GOT3 (cell line): ENCODE measurements around the gene CNTLN.
"Not testable (repeated sequence)": the region's sequence is repeated elsewhere in the genome, so short reads cannot be mapped to it uniquely, and the experiment has no call there.

Experiments used
- DNase-seq: peaks from one replicate; lab custom pipeline; 2025; ENCODE audit warnings: mixed read lengths; lab: John Stamatoyannopoulos, UW

Gene CNTLN

DNA sequence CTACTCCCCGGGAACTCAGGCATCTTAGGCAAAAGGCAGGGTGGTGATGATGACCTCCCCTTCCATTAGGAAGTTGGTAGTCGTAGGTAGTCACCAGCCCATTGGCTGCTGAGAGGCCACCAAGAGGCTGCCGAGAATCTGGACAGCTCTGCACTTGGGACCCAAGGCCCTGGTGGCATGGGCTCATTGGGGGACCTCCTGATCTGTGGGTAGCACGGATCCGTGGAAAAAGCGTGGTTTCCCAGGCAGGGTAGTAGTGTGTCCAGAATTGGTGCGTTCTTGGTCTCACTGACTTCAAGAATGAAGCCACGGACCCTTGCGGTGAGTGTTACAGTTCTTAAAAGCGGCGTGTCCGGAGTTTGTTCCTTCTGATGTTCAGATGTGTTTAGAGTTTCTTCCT is 158.8 kb downstream of the CNTLN start:
- DNase-seq = no peak

DNA sequence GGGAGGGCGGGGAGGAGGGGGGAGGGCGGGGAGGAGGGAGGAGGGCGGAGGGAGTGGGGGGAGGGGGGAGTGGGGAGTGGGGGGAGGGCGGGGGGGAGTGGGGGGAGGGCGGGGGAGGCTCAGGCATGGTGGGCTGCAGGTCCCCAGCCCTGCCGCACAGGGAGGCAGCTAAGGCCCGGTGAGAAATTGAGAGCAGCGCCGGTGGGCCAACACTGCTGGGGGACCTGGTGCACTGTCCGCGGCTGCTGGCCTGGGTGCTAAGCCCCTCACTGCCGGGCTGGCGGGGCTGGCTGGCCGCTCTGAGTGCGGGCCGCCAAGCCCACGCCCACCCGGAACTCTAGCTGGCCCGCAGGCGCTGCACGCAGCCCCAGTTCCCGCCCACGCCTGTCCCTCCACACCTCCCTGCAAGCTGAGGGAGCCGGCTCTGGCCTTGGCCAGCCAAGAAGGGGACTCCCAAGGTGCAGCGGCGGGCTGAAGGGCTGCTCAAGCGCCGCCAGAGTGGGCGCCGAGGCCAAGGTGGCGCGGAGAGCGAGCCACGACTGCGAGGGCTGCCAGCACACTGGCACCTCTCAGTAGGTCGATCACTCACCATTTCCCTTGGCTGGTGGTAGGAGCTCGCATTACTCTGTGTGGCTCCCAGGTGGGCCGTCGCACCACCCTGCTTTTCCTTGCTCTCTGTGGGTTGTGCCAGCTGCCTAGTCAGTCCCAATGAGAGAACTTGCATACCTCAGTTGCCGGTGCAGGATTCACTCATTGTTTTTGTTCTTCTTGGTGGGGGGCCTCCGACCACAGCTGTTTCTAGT is 160.2 kb downstream of the CNTLN start:
- DNase-seq = no peak

DNA sequence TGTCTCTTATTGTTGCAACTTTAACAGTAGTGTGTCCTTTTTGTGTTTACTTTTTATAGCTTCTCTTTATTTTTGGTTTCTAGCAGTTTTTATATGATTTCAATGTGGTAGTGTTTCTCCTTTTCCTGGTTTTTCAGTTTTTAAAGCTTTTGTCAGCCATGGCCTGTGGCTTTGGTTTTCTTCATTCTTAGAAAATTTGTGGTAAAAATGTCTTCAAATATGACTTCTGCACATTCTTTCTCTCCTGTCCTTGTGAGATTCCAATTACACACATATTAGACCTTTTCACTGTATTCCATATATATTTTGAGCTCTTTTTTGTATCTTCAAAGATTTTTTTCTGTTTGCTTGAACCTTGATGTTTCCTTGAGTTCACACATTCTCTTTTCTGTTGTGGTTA is 180.5 kb downstream of the CNTLN start:
- no peak for DNase-seq

DNA sequence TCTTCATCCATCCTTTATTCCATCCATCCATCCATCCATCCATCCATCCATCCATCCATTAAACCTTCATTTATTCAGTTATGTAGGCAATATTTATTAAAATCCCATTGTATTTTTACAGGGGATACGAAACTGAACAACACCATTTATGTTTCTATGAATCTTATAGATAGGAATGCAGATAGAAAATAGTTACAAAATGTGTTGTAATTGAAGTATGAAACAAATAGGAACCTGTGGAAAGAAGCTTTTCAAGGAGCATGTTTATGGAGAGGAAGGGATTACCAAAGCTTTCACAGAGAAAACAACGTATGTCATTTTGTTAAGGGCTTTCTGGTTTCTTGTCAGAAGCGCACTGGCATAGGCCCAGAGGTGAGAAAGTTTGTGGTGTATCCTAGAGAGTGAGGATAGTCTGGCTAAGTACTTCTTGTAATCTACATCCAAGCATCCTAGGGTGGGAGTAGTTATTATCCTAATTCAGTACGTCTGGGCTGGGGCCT is 184.0 kb downstream of the CNTLN start:
- no peak for DNase-seq

DNA sequence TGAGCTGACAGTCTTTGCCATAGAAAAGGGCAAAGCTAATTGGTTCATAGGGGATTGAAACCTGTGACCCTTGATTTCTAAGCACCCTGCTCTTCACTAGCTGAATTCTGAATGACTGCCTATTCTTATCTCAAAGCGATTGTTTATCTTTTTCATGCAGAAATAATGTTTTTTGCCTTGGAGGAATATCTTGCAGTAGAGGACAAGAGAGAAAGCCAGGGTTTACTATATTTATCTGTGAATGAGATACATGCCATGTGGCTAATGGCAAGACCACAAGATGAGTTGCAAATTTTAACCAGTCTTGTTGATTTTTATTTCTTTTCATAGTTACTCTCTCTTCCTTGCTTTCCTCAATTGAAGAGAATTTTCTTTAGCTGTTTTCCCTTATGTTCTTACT is 185.0 kb downstream of the CNTLN start:
- DNase-seq = no peak

DNA sequence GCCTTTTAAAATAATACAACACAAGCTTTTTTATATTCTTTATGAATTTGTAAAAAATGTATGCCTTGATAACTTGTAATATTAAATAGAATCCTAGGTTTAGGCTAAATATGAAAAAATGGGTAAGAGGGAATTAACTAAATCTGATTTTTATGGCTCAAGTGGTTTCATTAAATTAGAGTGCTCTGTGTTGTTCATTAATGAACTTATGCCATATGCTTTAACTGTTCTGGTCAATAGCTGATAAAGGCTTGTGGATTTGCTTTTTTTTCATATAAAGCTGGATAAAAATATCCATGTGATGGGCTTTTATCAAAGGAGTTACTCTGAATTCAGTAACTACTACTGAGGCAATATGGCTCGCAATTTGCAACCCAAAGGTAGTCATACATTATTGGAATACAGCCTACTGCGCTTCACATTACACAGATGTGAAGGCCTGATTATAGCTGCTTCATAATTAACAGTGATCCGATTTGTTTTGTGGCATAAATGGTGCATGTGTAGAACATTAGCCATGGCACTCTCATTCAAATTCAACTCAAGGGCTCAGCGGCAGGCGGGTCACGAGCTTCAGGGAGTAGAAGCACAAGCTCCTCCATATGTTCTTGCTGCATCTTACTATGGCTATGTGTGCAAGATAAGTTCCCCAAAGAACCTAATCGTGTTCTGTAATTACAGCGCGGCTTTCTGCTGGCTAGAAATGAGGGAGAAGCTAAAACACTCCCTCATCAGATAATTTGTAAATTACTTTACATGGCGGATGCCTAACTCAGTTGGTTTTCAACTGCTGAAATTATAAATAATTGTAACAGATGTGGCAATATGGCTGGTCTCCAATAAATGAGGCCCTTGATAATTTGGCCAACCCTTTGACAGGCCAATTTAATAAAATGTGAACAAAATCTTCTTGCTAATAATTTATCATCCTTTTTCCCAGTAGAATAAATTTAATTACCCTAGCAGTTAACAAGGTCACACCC is 188.3 kb downstream of the CNTLN start:
- no peak for DNase-seq

DNA sequence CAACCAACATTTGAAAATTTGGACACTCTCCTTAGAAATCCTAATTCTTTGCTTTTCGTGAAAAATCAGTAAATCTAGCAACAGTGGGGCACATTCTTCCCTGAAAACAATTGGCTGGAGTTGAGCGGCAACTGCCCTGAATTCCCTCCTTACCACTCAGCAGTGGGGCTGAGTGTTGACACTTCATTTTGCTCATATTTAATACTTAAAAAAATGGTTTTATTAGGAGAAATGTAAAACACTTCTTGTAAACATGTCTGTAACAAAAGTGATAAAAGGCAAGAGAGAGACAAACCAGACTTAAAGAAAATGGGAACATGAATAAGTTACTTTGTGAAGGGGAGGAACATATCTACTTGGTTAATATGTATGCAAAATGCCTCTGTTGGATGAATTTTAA is 193.5 kb downstream of the CNTLN start:
- no peak for DNase-seq

DNA sequence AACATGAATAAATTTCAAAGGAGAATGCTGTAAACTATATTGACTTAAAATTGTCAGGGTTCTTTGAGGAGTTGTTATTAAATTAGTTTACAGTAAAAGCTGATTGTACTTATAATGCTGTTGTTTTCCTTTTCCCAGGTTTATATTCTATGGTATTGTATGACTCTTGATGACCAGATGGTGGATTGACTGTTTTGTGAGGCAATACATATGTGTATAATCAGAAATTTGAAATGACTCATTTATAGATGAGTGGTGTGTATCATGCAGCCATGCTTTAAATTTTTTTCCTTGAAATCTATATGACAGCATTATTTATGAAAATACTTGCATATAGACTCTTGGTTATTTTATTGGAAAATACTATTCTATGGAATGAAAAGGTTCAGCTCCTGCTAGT is 195.3 kb downstream of the CNTLN start:
- no peak for DNase-seq

DNA sequence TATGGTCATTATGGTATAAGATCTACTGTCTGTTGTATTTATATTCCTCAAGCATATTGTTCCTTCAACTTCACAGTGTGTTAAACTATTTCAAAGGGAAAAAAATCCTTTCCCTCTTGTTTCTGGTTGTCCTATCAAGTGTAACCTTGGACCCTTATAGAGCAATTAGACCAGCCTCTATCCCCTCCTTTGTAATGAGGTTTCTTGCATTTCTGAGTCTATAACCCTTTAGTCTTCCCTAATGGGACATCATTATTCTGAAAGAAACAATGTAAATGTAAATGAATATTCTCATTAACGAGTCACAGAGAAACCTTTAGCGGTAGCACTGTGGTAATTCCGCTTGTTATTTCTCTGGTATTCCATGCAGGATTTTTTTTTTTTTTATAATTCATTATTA is 197.3 kb downstream of the CNTLN start:
- DNase-seq = no peak

DNA sequence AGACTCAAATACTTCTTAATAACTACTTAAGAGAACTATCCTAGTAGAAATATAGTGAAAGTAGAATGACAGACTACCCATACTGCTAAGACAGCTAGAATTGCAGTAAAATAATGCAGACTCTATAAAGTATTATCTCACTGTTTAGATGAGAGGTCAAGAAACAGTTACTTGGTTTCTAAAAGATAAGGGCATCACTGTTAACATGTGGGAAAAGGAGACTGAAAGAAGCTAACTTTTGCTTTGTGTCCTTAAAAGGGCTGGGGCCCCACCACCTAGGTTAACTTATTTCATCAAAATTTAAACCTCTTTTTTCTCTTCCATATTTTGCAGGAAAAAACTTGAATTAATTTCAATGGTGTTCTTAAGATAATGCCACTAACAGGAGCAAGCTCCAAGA is 204.3 kb downstream of the CNTLN start:
- DNase-seq = no peak

DNA sequence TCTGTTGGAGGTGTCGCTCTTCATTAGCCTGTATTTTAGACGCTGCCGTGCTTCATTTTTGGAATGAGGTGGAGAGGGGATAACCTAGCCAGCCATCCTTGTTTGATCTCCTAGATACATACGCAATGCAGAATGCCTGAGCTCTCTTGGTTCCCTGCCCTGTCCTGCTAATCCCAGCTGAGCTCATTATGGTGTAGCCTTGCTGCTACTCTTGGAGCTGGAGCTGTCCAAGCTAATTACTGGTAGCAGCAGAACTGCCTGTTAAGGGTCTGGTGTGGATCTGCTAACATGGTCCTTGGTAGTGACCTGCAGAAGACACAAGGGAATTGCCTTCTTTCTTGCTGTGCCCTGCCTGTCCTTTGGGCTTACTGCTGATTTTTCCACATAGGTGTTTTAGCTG is 207.9 kb downstream of the CNTLN start:
- no peak for DNase-seq

DNA sequence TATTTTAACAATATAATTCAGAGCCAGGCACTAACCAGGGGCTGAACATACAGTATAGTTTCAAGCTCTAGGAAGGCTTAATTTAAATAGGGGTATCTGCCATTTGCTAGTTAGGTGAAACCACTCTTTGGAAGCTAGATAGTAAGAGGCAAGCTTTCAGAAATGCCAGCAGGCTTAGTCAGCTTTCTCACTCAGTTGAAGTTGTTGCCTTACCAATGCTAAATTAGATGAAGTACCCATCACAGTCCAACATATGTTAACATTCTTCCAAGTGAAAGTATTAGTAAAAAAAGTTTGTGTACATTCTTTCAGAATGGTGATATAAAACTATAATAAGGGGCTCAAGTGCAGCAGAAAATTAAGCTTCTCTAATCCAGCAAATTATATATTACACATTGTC is 215.0 kb downstream of the CNTLN start:
- no peak for DNase-seq

DNA sequence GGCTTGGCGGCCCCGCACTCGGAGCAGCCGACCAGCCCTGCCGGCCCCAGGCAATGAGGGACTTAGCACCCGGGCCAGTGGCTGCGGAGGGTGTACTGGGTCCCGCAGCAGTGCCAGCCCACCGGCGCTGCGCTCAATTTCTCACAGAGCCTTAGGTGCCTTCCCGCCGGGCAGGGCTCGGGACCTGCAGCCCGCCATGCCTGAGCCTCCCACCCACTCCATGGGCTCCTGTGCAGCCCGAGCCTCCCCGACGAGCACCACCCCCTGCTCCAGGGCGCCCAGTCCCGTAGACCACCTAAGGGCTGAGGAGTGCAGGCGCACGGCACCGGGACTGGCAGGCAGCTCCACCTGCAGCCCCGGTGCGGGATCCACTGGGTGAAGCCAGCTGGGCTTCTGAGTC is 219.2 kb downstream of the CNTLN start:
- not testable (repeated sequence) for DNase-seq

DNA sequence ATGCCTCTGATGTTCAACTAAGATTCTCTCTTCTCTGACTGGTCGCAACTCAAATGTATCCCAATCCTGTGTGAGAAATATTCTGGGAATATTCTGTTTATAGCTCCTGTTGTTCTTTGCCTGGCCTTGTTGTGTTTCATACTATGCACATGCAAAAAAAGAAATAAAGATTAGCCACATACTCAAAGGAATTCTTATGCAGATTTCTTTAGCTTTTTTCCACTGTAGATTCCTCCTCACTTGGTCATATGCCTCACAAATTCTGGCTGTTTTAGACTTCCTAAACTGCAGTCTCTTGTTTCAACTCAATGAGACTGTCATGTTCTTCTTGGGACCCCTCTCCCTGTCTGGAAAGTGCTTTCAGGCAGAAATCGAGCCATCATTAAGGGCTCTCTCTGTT is 226.5 kb downstream of the CNTLN start:
- no peak for DNase-seq

DNA sequence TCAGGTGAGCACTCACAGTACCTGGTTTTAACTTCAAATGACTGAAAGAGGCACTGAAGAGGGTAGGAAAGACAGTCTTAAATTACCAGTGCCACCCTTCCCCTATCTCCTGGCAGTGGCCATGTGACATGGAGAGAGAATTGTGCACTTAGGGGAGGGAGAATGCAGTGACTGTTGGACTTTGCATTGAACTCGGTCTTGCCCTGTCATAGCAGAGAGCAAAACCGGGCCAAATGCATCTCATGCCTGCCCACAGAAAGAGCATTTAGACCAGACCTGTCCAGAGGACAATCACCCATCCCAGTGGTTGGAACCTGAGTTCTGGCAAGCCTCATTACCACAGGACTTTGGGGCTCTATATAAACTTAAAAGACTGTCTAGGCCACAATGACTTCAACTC is 232.2 kb downstream of the CNTLN start:
- DNase-seq = no peak

DNA sequence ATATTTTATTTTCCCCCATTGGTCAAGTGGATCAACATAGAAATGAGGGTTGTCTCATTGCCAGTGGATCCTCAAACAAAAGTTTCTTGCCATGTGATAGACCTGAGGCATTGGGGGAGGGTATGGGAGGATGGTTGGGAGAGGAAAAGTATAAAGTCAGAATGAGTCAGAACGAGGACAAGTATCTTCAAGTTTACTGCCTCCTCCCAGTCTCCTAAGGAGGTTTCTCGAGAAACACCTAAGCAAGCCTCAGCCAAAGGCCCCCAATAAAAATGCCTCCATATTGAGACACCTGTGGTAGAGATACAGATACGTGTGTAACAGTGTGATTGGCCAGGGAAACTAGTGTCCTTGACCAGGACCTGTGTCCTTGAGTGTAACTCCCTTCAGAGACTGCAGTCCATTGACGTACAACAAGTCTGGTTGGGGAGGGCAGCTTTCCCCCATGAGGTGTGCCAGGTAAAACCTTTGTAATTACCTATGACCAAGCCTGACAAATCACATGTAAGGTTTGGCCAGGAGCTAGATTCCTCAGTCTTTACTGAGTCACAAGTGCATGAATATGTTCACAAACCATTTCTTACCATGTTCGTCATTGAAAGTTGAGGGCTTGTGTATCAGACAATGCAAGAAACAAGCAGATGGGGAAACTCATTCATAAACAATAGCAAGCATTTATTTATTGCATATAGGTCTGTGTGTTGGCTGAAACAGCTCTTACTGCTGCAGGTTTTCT is 245.5 kb downstream of the CNTLN start:
- no peak for DNase-seq

DNA sequence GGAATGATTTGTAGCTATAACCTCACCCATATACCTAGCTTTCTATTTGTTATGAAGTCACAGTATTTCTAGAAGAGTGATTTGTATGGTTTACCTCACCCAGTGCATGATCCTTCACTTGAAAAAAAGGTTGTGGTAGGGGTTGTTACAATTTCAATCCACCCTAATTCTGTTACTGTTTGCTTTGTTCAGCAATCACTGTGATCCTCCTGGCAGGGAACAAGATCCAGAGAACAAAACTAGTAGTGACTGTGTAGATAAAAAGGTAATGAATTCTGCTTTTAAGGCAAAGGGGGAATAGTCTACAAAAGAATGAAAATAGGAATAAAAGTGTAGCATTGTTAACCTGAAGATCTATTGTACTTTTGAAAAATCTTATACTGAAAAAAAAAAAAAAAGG is 252.7 kb downstream of the CNTLN start:
- no peak for DNase-seq

DNA sequence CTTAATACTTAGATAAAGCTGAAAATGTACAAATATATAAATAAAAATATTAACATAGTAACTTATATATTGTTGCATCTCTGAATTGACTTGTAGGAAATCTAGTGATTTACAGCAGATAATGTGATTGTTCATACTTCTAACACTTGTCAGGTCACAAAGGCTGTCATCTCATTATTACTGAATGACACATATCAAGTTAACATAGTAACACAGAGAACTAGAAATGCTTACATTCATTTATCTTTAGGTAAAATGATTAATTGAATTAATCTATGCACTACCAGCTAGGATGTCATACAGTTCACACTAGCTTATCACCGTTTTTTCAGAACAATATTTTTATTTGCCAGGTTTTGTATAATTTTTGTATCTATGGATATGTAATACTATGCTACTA is 254.2 kb downstream of the CNTLN start:
- DNase-seq = no peak

DNA sequence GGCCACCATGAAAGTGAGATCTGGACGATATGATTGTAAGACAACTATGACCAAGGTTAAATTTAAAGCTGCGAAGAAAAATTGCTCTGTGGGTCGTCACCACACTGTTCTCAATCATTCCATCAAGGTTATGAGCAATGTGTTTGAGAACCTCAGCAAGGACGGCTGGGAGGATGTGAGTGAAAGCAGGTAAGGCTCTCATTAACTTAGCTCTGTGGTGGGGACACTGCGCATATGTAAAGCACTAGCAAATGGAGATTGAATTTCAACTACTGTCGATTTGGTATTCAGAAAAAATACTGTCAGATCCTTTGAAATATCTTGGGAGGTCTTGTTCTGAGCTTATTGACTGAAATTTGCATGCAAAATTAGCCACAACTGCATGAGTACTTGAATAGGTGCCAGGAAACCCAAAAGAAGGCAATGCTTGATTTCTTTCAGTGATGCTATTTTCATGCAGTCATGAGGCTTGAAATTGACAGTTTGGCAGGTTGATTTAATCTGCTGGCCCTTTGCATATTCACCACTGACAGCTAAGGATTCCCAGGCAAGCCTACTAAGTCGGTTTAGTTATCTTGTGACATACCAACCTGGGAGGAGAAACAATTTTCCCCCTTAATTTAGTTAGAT is 260.2 kb downstream of the CNTLN start:
- DNase-seq = no peak

DNA sequence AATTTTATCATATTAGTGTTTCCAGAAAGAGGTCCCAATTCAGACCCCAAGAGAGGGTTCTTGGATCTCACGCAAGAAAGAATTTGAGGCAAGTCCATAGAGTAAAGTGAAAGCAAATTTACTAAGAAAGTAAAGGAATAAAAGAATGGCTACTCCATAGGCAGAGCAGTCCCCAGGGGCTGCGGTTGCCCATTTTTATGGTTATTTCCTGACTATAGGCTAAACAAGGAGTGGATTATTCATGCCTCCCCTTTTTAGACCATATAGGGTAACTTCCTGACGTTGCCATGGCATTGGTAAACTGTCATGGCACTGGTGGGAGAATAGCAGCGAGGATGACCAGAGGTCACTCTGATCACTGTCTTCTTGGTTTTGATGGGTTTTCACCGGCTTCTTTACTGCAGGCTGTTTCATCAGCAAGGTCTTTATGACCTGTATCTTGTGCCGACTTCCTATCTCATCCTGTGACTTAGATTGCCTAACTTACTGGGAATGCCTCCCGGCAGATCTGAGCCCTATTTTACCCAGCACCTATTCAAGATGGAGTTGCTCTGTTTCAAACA is 262.4 kb downstream of the CNTLN start:
- not testable (repeated sequence) for DNase-seq

DNA sequence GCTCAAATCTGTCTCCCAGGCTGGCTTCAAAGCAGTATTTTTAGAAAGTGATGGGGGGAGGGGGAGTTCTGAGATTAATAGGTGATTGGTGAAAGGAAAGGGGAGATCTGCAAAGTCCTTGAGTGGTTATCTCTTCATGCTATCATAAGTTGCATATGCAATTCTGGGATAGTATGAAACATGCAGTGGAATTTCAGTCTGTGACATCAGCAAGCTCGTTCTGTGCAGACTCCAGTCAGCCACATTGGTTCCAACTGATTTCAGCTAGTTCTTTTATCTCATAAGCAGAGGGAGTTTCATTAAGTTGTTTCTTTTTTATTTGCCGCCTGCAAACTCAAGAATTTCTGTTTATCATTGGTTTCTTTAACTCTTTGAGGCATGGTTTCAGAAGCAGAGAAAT is 263.5 kb downstream of the CNTLN start:
- no peak for DNase-seq
